GM18511 (cell line): ENCODE data around the gene BDNF.

Source experiments
- ATAC-seq: cut with Tn5 transposase; IDR thresholded peaks from one replicate; pipeline ENCODE4 v1.9.1; 2021; ENCODE audit warnings: mild to moderate bottlenecking, moderate library complexity; ENCODE audit not compliant: unreplicated experiment

The BDNF gene

DNA sequence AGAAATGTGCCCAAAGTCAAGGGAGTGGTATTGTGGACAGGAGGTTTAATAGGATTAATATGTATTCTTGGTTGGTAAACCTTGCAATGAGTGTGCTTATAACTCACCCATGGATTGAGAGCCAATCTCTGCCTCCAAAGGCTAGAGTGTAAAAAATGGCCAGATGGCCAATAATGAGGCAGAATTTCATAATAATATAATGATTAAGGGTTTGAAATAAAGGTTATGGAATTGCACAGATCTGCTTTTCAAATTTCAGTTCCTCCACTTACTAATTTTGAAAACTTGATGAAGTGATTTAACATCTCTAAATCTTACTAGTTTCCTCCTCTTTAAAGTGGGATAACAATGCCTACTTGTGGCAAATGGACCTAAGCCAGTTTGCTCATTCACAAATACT is 94.8 kb downstream of the BDNF start:
- no peak for ATAC-seq
